Measurements from ENCODE around the gene ATF7.

Gene ATF7

DNA sequence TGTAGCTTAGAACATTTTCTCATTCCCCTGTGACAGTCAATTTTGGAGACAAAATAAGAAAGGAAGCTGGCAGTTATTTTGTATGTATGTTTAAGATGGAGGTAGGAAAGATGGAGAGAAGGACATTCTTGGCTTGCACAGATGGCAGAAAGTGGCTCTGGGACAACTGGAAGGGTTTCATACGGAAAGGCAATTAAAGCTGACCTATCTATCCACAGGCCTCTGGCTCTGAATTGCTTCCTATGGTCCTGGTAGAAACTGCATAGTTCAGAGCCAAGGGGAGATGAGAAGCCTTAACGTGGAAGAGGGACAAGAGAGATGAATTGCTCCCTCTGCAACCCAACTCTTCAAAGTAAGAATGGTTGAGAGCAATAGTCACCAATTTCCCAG is 110.9 kb downstream of the ATF7 start:
- Histone ChIP-seq H3K4me3 (replicated peaks; ENCODE audit: insufficient read depth, low read length) (no peak overlapping the region), H3K27me3 (ENCODE audit: insufficient read depth, poor library complexity, severe bottlenecking) (no peaks in the 10 kb centered on the region), H3K27ac (replicated peaks) (no peak overlapping the region)
- DNase-seq (ENCODE audit: low read depth in 1 of 2, low spot score in 1 of 2) = no peak
- no peak for TF ChIP-seq SPI1 (IDR thresholded peaks at IDR 0.05; ENCODE audit: borderline replicate concordance, low read depth)
- TF ChIP-seq GABPA (IDR thresholded peaks at IDR 0.05; ENCODE audit: low read depth) = no peak
- TF ChIP-seq POLR2AphosphoS5 (IDR thresholded peaks at IDR 0.05; ENCODE audit: low read depth) = no peak
- no peak for TF ChIP-seq CTCF (IDR thresholded peaks at IDR 0.05; ENCODE audit: insufficient read depth, low read length)
- TF ChIP-seq REST (IDR thresholded peaks at IDR 0.05; ENCODE audit: insufficient replicate concordance, low read depth) = no peak

DNA sequence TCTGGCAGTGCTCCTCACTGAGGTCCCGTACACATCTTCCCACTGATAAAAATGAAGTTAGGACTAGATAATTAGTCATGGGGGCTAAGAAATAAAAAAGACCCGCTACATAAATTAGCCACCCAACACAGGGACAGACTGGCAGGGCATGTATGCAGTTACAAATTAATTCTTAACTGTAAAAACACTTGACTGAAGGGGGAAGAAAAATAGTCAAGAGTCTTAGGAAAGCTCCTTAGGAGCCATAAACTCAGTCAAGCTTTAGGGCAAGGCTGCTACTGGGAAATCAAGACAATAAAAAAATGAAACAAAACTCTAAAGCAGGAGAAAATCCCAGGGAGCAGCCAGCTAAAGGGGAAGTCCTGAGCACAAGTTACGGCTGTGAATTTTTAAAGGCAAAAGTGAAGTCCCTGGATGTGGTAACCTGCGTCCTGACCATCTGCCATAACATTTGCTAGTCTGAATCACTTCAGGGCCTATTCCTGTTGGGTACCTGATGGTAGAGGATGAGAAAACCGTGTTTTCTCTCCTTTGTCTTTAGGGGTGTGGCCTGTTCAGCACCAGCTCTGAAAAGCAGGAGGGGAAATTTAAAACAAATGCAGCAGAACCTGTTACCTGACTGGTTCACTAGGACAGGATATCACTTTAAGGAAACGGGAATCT is 111.4 kb downstream of the ATF7 start:
- TF ChIP-seq CTCF (IDR thresholded peaks at IDR 0.05; ENCODE audit: insufficient read depth, low read length) (no peak), POLR2AphosphoS5 (IDR thresholded peaks at IDR 0.05; ENCODE audit: low read depth) (no peak), SPI1 (IDR thresholded peaks at IDR 0.05; ENCODE audit: borderline replicate concordance, low read depth) (no peak), GABPA (IDR thresholded peaks at IDR 0.05; ENCODE audit: low read depth) (no peak), REST (IDR thresholded peaks at IDR 0.05; ENCODE audit: insufficient replicate concordance, low read depth) (no peak)
- Histone ChIP-seq H3K27me3 (ENCODE audit: insufficient read depth, poor library complexity, severe bottlenecking) (no peaks in the 10 kb centered on the region), H3K4me3 (replicated peaks; ENCODE audit: insufficient read depth, low read length) (no peak overlapping the region), H3K27ac (replicated peaks) (no peak overlapping the region)
- no peak for DNase-seq (ENCODE audit: low read depth in 1 of 2, low spot score in 1 of 2)

DNA sequence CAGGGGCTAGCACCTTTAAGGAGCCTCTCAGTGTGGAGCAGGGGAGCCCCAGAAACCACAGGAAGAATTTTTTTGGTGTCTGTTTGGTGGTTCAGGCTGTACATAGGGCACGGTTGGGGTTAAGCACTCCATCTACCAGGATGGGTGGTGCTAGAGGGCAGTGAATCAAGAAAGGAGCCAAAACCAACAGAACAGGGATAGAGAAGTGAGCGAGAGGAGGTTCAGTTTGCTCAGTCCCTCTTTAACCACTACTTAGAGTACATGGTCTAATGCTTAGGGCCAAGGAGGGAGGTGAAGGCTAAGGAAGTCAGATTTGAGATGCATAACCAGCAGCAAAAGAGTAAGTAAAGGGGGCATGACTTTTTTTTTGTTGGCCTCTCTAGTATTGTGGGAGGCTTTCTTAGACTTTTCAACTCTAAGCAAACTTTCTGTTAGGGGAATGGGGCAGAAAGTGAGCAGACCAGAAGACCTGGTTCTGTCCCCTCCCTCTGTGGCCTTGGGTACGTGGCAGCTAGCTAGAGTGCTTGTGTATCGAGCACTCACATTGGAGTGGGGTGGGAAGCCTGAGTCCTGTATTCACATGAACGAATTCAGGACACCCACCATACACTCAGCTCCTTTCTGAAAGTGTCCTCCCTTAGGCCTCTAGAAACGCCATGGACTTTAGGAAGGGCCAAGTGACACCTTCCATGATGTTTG is 112.3 kb downstream of the ATF7 start:
- no peak overlapping the region for H3K4me3 ChIP-seq (replicated peaks; ENCODE audit: insufficient read depth, low read length)
- no peak overlapping the region for H3K27ac ChIP-seq (replicated peaks)
- H3K27me3 ChIP-seq (ENCODE audit: insufficient read depth, poor library complexity, severe bottlenecking) = no peaks in the 10 kb centered on the region
- DNase-seq (ENCODE audit: low read depth in 1 of 2, low spot score in 1 of 2) = no peak
- no peak for TF ChIP-seq CTCF (IDR thresholded peaks at IDR 0.05; ENCODE audit: insufficient read depth, low read length)
- no peak for TF ChIP-seq POLR2AphosphoS5 (IDR thresholded peaks at IDR 0.05; ENCODE audit: low read depth)
- TF ChIP-seq SPI1 (IDR thresholded peaks at IDR 0.05; ENCODE audit: borderline replicate concordance, low read depth) = no peak
- TF ChIP-seq REST (IDR thresholded peaks at IDR 0.05; ENCODE audit: insufficient replicate concordance, low read depth) = no peak
- no peak for TF ChIP-seq GABPA (IDR thresholded peaks at IDR 0.05; ENCODE audit: low read depth)

Data from HL-60 (cell line).